GM20431 (cell line): Measurements from ENCODE around the gene COL4A2.

Experiments used
- in situ Hi-C: fragments of 300-500 bp; cut with MseI, MboI; formaldehyde crosslinking; loops from one replicate; pipeline ENCODE4 v1.15.0; 2020; ENCODE audit warnings: low sequenced_read_pairs; ENCODE audit not compliant: unreplicated experiment

COL4A2 gene

GRCh38 chr13:110350509-110350908 lies 43.4 kb downstream of the COL4A2 start:
- in situ Hi-C loops: no loop called here

GRCh38 chr13:110351636-110352420 lies 44.7 kb downstream of the COL4A2 start:
- in situ Hi-C loops: no loop called here

GRCh38 chr13:110352735-110353134 lies 45.7 kb downstream of the COL4A2 start:
- in situ Hi-C loops: no loop called here

- in situ Hi-C loops: no loop called here
These were observed 46.4 kb downstream of the COL4A2 start for GRCh38 chr13:110353339-110353977.

GRCh38 chr13:110354123-110354627 lies 47.1 kb downstream of the COL4A2 start:
- in situ Hi-C loops: no loop called here

GRCh38 chr13:110354715-110355473 lies 47.8 kb downstream of the COL4A2 start:
- in situ Hi-C loops: no loop called here

GRCh38 chr13:110356362-110356761 lies 49.3 kb downstream of the COL4A2 start:
- in situ Hi-C loops: no loop called here

- in situ Hi-C loops: no loop called here
These were observed 51.3 kb downstream of the COL4A2 start for GRCh38 chr13:110358381-110358780.

GRCh38 chr13:110359840-110360301 lies 52.8 kb downstream of the COL4A2 start:
- in situ Hi-C loops: no loop called here

GRCh38 chr13:110360598-110360997 lies 53.5 kb downstream of the COL4A2 start:
- in situ Hi-C loops: no loop called here

GRCh38 chr13:110361365-110361911 lies 54.4 kb downstream of the COL4A2 start:
- in situ Hi-C loops: no loop called here

GRCh38 chr13:110363010-110363409 lies 55.9 kb downstream of the COL4A2 start:
- in situ Hi-C loops: no loop called here

GRCh38 chr13:110364081-110364480 lies 57.0 kb downstream of the COL4A2 start:
- in situ Hi-C loops: no loop called here

- in situ Hi-C loops: no loop called here
These were observed 58.8 kb downstream of the COL4A2 start for GRCh38 chr13:110365876-110366275.

GRCh38 chr13:110366733-110367132 lies 59.6 kb downstream of the COL4A2 start:
- in situ Hi-C loops: no loop called here

GRCh38 chr13:110367620-110368019 lies 60.5 kb downstream of the COL4A2 start:
- in situ Hi-C loops: no loop called here

- in situ Hi-C loops: no loop called here
These were observed 61.3 kb downstream of the COL4A2 start for GRCh38 chr13:110368408-110368807.

- in situ Hi-C loops: no loop called here
These were observed 62.3 kb downstream of the COL4A2 start for GRCh38 chr13:110369400-110369799.

- in situ Hi-C loops: no loop called here
These were observed 64.7 kb downstream of the COL4A2 start for GRCh38 chr13:110371550-110372465.
